EL (cell line): ENCODE data around the gene HLA-DMA.
A peak's percentile ranks its signal among the peaks of the same experiment; 100 is the strongest.

ENCODE experiments used
- DNase-seq: peaks from one replicate; pipeline ENCODE4 v3.0.0-alpha.2; 2016

Gene HLA-DMA

DNA sequence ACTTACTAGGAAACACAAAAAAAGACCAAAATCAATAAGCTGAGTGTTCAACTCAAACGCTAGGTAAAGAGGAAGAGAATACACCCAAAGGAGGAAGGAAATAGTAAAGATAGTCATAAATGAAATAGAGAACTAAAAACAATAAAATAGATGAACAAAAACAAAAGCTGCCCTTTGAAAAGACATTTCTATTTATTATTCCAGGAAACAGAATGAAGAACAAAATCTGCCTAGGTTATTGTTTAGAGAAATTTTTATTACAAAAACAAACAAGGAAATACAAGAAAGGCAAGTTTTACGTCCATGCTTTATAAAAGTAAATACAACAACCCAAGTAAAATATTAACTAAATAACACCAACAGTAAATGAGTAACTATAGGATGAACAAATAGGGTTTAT lies 32.2 kb downstream of the HLA-DMA start:
- DNase-seq: no peak

GRCh38 chr6:32912951-32913350 lies 39.9 kb downstream of the HLA-DMA start:
- DNase-seq: no peak

DNA sequence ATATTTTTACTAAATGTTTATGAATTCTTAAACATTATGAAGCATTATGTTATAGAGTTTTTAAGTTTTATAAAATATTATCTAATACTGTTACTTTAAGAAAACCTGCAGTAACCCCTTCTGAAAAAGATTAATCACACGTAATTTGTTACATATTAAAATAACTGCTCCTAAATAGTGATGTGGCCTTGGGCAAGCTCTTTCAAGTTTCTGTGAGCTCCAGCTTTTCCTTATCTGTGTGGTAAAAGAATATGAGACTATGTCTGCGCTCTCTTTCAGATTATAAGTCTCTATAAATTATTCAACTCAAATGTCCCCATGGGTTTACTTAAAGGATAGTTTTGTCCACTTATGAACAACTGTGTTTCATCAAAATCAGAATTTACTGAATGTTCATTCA lies 44.0 kb downstream of the HLA-DMA start:
- no peak for DNase-seq

DNA sequence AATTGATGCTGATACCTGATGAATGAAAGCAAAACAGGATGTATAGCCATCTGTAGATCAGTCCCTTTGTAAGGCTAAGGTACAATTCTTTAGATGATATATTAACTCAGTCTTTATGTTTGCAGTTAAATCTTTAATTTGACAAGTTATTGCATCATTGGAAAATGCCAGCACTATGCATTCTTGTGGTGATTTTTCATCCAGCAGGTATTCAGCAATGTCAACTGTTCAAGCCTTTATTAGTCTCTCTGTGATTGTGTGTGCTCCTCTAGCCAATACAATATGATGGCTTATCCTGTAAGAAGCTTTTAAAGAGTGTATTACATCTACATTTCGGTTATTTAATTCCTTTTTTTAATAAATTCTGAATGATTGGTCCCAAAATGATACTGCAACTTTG lies 46.4 kb downstream of the HLA-DMA start:
- DNase-seq: peak; percentile 76

DNA sequence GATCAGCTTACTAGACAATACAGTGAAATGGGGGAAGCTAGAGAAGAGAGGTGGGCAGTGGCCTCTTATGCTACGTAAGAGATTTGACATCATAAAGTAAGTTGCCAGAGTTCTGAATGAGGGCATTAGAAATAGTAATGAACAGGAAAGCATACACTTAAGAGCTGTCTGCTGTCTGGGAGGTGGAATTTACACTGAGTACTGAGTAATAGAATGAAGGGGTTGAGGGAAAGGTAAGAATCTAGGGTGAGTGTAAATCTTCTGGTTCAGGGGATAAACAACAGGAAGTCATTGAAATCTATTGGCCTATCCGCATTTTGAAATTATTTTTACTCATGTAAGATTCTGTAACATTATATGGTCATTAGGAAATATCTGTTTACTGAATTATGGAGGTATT lies 47.8 kb downstream of the HLA-DMA start:
- no peak for DNase-seq

- DNase-seq: no peak
Observed at GRCh38 chr6:32903952-32904351, 48.9 kb downstream of the HLA-DMA start.
